ENCODE results near the gene MEF2B. TPM values are rescaled to one million over a fixed set of nuclear protein-coding genes. Genes with fewer than 3 reads are reported as not detected.

Gene MEF2B
- total and polyA plus RNA-seq, 12 donors, result 0.42 to 6.0 (median 1.4) TPM; not detected in 4

DNA sequence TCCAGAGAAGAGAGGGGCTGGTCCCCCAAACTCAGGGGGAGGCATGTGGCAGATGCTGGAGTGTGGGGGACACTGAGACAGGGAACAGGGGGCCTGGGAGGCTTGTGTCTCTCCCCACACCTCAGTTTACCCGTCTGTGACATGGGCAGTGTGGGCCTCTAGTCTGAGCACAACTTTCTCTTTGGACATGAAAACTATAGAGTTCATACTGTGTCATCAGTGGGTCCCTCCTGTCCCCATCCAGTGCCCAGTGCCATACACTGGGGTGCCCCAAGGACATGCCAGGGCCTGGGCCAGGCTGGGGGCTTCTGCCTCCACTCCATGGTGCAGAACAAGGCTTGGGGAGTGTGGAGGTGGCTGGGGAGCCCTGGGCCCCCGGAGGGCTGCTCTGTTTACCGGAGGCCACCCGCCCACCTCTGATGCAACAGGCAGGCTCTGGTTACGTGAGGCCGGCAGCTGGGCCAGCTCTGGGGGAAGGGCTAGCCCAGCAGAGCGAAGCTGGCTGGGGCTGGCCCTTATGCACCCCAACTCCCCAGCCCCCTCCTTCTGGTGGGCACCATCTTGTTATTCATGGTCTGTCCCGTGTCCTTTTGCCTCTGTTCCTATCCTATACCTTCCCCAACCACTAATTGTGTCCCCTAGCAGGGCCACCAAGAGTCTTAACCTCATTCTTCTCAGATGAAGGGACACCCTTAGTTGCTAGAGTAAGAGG, 1.9 kb upstream of the MEF2B start:
- no peaks in the 10 kb centered on the region for H3K36me3 ChIP-seq (replicated peaks in 1 of 2)
- WGBS, 4 donors, result 55 to 90% (median 70%) methylated on average over 5 to 8 of the region's 8 CpGs

DNA sequence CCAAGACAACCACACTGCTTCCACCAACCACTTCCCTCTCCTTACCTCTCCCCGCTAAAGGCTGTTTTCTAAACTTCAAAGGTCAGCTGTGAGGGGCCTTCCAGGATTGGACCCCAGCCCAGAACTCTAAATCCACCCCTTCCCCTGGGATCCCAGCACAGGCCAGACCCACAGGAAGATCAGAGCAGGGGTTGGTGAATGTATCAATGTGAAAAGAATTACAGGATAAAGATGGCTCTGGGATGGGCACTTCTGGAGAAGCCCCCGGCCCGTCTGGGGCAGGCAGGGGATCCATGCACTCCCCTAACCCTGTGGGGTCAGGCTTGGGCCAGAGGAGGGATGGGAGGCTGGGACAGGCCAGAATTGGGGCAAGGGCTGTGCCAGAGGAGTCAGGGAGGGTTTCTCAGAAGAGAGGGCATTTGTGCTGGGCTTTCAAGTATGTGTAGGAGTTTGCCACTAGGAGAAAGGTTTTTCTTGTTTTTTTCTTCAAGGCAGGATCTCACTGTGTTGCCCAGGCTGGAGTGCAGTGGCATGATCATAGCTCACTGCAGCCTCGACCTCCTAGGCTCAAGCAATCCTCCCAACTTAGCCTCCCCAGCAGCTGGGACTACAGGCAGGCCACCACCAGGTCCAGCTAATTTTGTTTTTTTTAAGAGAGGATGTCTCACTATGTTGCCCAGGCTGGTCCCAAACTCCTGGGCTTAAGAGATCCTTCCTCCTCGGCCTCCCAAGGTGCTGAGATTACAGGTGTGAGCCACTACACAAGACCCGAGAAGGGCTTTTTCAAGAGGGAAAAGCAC, 1.0 kb upstream of the MEF2B start:
- no peak overlapping the region for H3K4me3 ChIP-seq
- no peak for TF ChIP-seq POLR2A (IDR thresholded peaks at IDR 0.05)
- TF ChIP-seq, protein P1, sequence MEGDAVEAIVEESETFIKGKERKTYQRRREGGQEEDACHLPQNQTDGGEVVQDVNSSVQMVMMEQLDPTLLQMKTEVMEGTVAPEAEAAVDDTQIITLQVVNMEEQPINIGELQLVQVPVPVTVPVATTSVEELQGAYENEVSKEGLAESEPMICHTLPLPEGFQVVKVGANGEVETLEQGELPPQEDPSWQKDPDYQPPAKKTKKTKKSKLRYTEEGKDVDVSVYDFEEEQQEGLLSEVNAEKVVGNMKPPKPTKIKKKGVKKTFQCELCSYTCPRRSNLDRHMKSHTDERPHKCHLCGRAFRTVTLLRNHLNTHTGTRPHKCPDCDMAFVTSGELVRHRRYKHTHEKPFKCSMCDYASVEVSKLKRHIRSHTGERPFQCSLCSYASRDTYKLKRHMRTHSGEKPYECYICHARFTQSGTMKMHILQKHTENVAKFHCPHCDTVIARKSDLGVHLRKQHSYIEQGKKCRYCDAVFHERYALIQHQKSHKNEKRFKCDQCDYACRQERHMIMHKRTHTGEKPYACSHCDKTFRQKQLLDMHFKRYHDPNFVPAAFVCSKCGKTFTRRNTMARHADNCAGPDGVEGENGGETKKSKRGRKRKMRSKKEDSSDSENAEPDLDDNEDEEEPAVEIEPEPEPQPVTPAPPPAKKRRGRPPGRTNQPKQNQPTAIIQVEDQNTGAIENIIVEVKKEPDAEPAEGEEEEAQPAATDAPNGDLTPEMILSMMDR (IDR thresholded peaks at IDR 0.05), result no peak
- peaks cover 3 to 10% of the 10 kb centered on the region in 2 donors for H3K4me1 ChIP-seq (replicated peaks in 1 of 2)
- H3K27me3 ChIP-seq, result no peaks in the 10 kb centered on the region
- H3K27ac ChIP-seq, result no peak overlapping the region
- intact Hi-C loops (cut with DNase I), result no loop called here
- no peaks in the 10 kb centered on the region for H3K9me3 ChIP-seq (replicated peaks in 1 of 3)
- H3K36me3 ChIP-seq (replicated peaks in 1 of 2), result no peaks in the 10 kb centered on the region
- 80 to 91% (median 84%) methylated on average over 6 of the region's 6 CpGs for WGBS, 4 donors
- no peak for DNase-seq

More for the DNA sequence above, 1.9 kb upstream of the MEF2B start:
- H3K9me3 ChIP-seq (replicated peaks in 1 of 3), result no peaks in the 10 kb centered on the region
- peaks cover 3 to 10% of the 10 kb centered on the region in 2 donors for H3K4me1 ChIP-seq (replicated peaks in 1 of 2)
- H3K27me3 ChIP-seq, result no peaks in the 10 kb centered on the region
- intact Hi-C loops (cut with DNase I), result no loop called here
- no peak overlapping the region for H3K27ac ChIP-seq
- no peak overlapping the region for H3K4me3 ChIP-seq
- TF ChIP-seq, protein P1 (IDR thresholded peaks at IDR 0.05), result no peak
- no peak for TF ChIP-seq POLR2A (IDR thresholded peaks at IDR 0.05)
- no peak for DNase-seq

DNA sequence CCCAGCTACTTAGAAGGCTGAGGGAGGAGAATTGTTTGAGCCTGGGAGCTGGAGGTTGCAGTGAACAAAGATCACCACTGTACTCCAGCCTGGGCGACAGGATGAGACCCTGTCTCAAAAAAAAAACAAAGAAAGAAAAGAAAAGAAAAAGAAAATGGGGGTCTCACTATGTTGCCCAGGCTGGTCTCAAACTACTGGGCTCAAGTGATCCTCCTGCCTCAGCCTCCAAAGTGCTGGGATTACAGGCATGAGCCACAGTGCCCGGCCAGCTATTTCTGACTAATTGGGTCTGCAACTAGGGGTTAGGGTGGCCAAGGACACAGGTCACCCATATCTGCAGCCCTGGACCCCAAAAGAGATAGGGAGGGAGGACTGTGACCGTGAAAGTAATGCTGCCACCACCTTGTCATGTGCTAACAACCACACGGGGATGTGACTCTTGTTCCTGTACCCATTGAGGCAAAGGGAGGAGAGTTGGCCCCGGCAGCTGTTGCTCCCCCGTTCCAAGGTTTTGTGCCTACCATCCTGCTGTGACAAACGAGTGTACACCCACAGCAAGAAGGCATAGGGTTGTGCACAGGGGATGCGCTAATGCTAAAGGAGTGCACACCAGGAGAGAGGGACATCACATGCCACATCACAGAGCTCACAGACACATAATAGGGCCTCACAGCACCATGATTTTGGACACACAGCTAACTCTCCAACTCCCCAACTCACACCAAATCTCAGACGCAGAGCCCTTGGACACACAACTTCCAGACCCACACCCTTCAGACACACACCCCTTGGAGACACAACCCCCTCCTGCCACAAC, 619 bp downstream of the MEF2B start:
- Histone ChIP-seq H3K4me1 (replicated peaks in 1 of 2) (peaks cover 3 to 10% of the 10 kb centered on the region in 2 donors), H3K4me3 (no peak overlapping the region), H3K27ac (no peak overlapping the region), H3K27me3 (no peaks in the 10 kb centered on the region), H3K9me3 (replicated peaks in 1 of 3) (no peaks in the 10 kb centered on the region), H3K36me3 (replicated peaks in 1 of 2) (no peaks in the 10 kb centered on the region)
- no peak for TF ChIP-seq POLR2A (IDR thresholded peaks at IDR 0.05)
- TF ChIP-seq, protein P1 (IDR thresholded peaks at IDR 0.05), result no peak
- 74 to 83% (median 79%) methylated on average over 7 to 9 of the region's 9 CpGs for WGBS, 4 donors
- intact Hi-C loops (cut with DNase I), result no loop called here
- DNase-seq, result no peak

DNA sequence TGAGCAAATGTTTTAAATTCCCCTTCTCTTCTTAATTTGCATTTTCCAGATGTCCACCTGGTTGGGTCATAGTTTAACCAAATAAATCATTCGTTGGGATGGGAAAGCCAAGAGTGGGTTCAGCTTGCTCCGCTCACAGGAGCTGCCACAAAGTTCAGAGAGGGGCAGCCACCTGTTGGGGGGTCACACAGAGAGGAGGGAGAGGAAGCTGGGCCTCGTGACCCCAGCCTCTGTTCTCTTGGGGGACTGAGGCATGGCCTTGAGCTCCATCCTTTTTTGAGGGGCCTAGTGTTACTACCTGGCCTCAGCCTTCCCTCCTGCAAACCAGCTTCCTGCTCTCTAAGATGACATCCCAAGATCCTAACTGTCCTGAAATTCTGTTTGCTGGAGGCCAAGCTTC, 2.5 kb downstream of the MEF2B start:
- Histone ChIP-seq H3K9me3 (replicated peaks in 1 of 3) (no peaks in the 10 kb centered on the region), H3K36me3 (replicated peaks in 1 of 2) (no peaks in the 10 kb centered on the region), H3K4me1 (replicated peaks in 1 of 2) (peaks cover 3 to 10% of the 10 kb centered on the region in 2 donors), H3K27ac (no peak overlapping the region), H3K27me3 (no peaks in the 10 kb centered on the region), H3K4me3 (no peak overlapping the region)
- TF ChIP-seq, protein P1 (IDR thresholded peaks at IDR 0.05), result no peak
- no peak for TF ChIP-seq POLR2A (IDR thresholded peaks at IDR 0.05)
- 69 to 92% (median 91%) methylated on average over 3 of the region's 3 CpGs for WGBS, 4 donors
- no peak for DNase-seq
- intact Hi-C loops (cut with DNase I), result no loop called here

All from adrenal gland (tissue), 12 donors.